ENCODE data around the gene GALNT15. TPM values are rescaled to one million over a fixed set of nuclear protein-coding genes. Genes with fewer than 3 reads are reported as not detected.

Gene GALNT15
- total and polyA plus RNA-seq, 2 donors (not counting 3 experiments of a cell fraction or from before 2014, with no cell fraction given) = 0.87 to 5.4 TPM

- no peaks in the 10 kb centered on the region for H3K79me2 ChIP-seq (ENCODE audit: control insufficient read depth, insufficient read depth, low read length)
- TF ChIP-seq POLR2AphosphoS5 (IDR thresholded peaks at IDR 0.05; ENCODE audit: insufficient read depth, low read depth, low read length) (no peak), GATA2 (IDR thresholded peaks at IDR 0.05; ENCODE audit: insufficient read depth, insufficient read length, low read depth, low read length) (no peak), JUN (IDR thresholded peaks at IDR 0.05; ENCODE audit: borderline replicate concordance, insufficient read depth, insufficient read length, low read depth) (no peak), POLR2A (IDR thresholded peaks at IDR 0.05; ENCODE audit: low read depth, low read length) (no peak), MYC (IDR thresholded peaks at IDR 0.05; ENCODE audit: low read depth, low read length) (no peak), MAX (IDR thresholded peaks at IDR 0.05; ENCODE audit: insufficient read depth, insufficient read length) (no peak), FOS (IDR thresholded peaks at IDR 0.05; ENCODE audit: borderline replicate concordance, insufficient read depth, low read length) (no peak), EZH2 (IDR thresholded peaks at IDR 0.05; ENCODE audit: borderline replicate concordance, low read depth, low read length, severe bottlenecking) (no peak), CTCF (IDR thresholded peaks at IDR 0.05; ENCODE audit: extremely low read depth in 1 of 2, insufficient read depth in 1 of 2, low read depth in 1 of 2, low read length in 2 of 2) (no peak)
- H3K27me3 ChIP-seq (ENCODE audit: control insufficient read depth in 2 of 2, insufficient read depth in 2 of 2, low read length in 2 of 2) = no peaks in the 10 kb centered on the region
- H3K27ac ChIP-seq (ENCODE audit: insufficient read depth, low read depth, low read length) = no peak overlapping the region
- no peaks in the 10 kb centered on the region for H3K9me3 ChIP-seq (replicated peaks; ENCODE audit: control insufficient read depth, insufficient read depth, low read length)
- BruUV-seq (replicated peaks) = no TSS peak
- CTCF ChIA-PET = interaction anchor here (1.1 to 3.1 kb wide), 7 partner anchors 10 to 97 kb away, joined by 3 to 14 read pairs (median 5); partner anchors contain the start of gene GALNT15
- no peak overlapping the region for H3K9ac ChIP-seq (replicated peaks; ENCODE audit: extremely low read depth, insufficient read depth, low read length)
- no peak for DNase-seq (ENCODE audit: low read depth, low spot score)
- FAIRE-seq = no peak
- H3K9me1 ChIP-seq (replicated peaks; ENCODE audit: control insufficient read depth, extremely low read depth, insufficient read depth, low read length) = no peaks in the 10 kb centered on the region
- no peak overlapping the region for H2AFZ ChIP-seq (ENCODE audit: low read depth, low read length)
- dilution Hi-C loops (cut with MboI; ENCODE audit: extremely low pct_ligation_motif_present, low sequenced_read_pairs) = no loop called here
- no peak overlapping the region for H3K4me3 ChIP-seq (replicated peaks in 1 of 3; ENCODE audit: insufficient read depth in 1 of 3, low read depth in 1 of 3, low read length in 3 of 3)
- H3K4me1 ChIP-seq (ENCODE audit: control insufficient read depth, extremely low read depth, insufficient read depth, low read length) = peaks cover 11% of the 10 kb centered on the region
- intact Hi-C loops (cut with micrococcal nuclease) = no loop called here
- H3K4me2 ChIP-seq (ENCODE audit: insufficient read depth, low read length) = no peak overlapping the region
- POLR2A ChIA-PET = no interaction called here
- no peaks in the 10 kb centered on the region for H3K36me3 ChIP-seq (ENCODE audit: control insufficient read depth in 2 of 2, extremely low read depth in 1 of 2, insufficient read depth in 2 of 2, low read length in 2 of 2)
- H4K20me1 ChIP-seq (replicated peaks; ENCODE audit: control insufficient read depth, extremely low read depth, insufficient read depth, low read length) = no peaks in the 10 kb centered on the region
These were observed 28.3 kb upstream of the GALNT15 start for GRCh38 chr3:16146015-16146730.
